ENCODE measurements around the gene WDR27.

- TF ChIP-seq TCF7L2 (IDR thresholded peaks at IDR 0.05; ENCODE audit: borderline replicate concordance, low read depth, low read length) (no peak), ZBTB49 (tag by site-specific recombination; IDR thresholded peaks at IDR 0.05; ENCODE audit: low read depth) (no peak), CTCF (tag by site-specific recombination; IDR thresholded peaks at IDR 0.05) (no peak), HOXA7 (CRISPR knock-in tag; IDR thresholded peaks at IDR 0.05; ENCODE audit: borderline replicate concordance) (no peak), ZIC2 (tag by site-specific recombination; IDR thresholded peaks at IDR 0.05) (no peak), ZNF645 (tag by site-specific recombination; IDR thresholded peaks at IDR 0.05) (no peak)
Measured at GRCh38 chr6:169622618-169623017, 79.2 kb downstream of the WDR27 start.

All from HEK293 (cell line).